GM18858 (cell line): ENCODE data around the gene SLC39A6.
"Not testable (repeated sequence)": the region's sequence is repeated elsewhere in the genome, so short reads cannot be mapped to it uniquely, and the experiment has no call there.

Experiments
- ATAC-seq: cut with Tn5 transposase; IDR thresholded peaks from one replicate; pipeline ENCODE4 v1.9.1; 2021; ENCODE audit not compliant: unreplicated experiment

SLC39A6 gene

GRCh38 chr18:36104749-36105148, 24.4 kb downstream of the SLC39A6 start:
- no peak for ATAC-seq

- ATAC-seq, result no peak
These were observed 27.2 kb downstream of the SLC39A6 start for GRCh38 chr18:36101943-36102342.

DNA sequence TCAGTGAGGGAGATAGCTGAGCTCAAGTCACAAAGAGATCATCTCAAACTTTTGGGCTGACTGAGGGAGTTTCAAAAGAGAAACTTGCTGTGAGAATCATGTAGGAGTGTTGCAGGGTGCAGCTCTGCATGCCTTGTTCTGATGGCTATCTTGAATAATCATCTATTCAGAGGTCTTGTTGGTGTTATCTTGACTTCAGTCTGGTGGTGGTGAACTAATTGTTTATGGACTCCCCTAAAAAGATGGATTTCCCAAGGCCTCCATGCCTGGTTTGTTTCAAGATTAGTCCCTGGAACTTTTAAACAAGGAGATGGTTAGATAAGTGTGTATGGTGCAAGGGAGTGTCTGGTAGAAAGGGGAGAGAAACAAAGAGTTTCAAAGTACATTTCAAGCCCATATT, 29.8 kb downstream of the SLC39A6 start:
- no peak for ATAC-seq

DNA sequence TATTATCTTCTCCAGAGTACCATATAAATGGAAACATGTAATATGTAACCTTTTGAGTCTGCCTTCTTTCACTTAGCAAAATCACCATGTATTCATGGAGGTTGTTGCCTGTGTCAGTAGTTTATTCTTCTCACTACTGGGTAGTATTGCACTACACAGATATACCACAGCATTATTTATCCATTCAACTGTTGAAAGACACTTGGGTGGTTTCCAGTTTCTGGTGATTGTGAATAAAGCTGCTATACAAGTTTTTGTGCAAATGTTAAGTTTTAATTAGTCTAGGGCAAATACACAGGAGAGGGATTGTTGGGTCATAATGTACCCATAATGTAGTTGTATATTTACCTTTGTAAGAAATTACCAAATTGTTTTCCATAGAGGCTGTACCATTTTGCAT, 32.2 kb downstream of the SLC39A6 start:
- no peak for ATAC-seq

DNA sequence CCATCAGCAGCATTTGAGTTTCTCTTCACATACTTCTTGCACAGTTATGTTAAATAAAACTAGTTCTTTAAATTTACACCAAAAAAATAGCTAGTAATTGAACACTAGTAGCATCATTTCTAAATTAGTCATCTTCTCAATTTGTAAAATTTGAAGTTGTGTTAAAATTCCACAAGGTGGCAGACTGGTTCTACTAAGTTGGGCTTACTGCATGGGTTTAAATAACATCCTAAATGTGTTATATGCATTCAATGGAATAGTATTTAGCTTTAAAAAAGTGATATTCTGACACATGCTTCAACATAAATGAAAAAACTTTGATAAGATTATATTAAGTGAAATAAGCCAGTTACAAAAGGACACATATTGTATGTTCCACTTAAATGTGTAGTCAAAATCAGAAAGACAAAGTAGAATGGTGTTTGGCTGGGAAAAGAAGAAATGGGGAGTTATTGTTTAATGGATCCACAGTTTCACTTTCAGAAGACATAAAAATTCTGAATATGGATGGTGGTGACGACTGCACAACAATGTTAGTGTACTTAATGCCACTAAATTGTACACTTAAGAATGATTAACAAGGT, 33.1 kb downstream of the SLC39A6 start:
- no peak for ATAC-seq

GRCh38 chr18:36094431-36094830, 34.7 kb downstream of the SLC39A6 start:
- no peak for ATAC-seq

DNA sequence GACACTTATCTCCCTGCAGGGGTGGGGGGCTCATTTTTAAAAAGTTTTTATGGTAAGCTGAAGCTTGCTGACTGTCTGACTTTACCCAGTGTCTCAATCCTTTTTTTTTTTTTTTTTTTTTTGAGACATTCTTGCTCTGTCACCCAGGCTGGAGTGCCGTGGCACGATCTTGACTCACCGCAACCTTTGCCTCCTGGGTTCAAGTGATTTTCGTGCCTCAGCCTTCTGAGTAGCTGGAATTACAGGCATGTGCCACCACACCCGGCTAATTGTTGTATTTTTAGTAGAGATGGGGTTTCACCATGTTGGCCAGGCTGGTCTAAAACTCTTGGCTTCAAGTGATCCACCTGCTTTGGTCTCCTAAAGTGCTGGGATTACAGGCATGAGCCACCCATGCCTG, 37.0 kb downstream of the SLC39A6 start:
- not testable (repeated sequence) for ATAC-seq

DNA sequence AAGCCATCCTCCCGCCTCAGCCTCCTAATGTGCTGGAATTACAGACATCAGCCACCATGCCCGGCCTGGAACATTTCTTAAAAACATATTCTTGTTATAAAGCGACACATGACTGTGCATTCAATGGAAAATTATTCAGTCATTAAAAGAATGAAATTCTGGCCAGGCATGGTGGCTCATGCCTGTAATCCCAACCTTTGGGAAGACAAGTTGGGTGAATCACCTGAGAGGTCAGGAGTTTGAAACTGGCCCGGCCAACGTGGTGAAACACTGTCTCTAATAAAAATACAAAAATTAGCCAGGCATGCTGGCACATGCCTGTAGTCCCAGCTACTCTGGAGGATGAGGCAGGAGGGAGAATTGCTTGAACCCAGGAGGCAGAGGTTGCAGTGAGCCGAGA, 40.1 kb downstream of the SLC39A6 start:
- ATAC-seq, result no peak

GRCh38 chr18:36088256-36088655, 40.9 kb downstream of the SLC39A6 start:
- ATAC-seq, result no peak

GRCh38 chr18:36086186-36086585, 43.0 kb downstream of the SLC39A6 start:
- ATAC-seq, result no peak

- ATAC-seq, result no peak
These were observed 43.9 kb downstream of the SLC39A6 start for GRCh38 chr18:36085195-36085594.

- ATAC-seq, result no peak
These were observed 45.4 kb downstream of the SLC39A6 start for GRCh38 chr18:36083729-36084128.

- not testable (repeated sequence) for ATAC-seq
These were observed 48.0 kb downstream of the SLC39A6 start for GRCh38 chr18:36081118-36081517.

DNA sequence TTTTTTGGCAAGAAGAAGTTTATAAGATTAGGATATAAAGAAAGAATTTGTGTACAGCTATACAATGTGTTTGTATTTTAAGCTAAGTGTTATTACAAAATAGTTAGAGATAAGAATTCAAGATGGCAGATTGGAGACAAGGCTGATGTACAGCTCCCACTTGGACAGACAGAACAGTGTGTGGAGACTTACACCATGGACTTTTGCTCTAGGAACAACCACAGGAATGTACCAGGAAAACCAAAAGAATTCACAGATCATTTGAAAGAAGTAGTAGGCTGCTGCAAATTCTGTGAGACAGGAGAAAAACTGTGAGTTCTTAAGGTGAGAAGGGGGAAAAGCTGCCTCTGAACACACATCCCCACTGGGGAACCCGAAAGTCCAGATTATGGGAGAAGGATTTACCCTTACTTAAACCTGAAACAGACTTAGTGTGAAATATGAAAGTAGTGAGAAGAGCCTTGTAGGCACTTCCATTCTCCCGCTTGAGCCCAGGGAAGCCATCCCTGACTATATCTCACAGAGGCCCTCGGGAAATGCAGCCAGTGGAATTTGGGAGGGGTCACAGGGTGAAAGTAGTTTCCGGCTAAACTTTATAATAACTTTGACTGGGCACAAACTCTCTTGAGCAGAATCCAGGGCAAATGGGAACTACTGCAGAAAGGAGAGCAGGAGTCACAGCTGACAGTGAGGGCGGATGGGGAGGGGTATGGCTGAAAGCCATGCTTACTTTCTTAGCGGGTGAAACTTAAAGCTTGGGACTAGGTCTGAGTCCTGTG, 50.2 kb downstream of the SLC39A6 start:
- ATAC-seq, result no peak

GRCh38 chr18:36077764-36078163, 51.4 kb downstream of the SLC39A6 start:
- not testable (repeated sequence) for ATAC-seq

DNA sequence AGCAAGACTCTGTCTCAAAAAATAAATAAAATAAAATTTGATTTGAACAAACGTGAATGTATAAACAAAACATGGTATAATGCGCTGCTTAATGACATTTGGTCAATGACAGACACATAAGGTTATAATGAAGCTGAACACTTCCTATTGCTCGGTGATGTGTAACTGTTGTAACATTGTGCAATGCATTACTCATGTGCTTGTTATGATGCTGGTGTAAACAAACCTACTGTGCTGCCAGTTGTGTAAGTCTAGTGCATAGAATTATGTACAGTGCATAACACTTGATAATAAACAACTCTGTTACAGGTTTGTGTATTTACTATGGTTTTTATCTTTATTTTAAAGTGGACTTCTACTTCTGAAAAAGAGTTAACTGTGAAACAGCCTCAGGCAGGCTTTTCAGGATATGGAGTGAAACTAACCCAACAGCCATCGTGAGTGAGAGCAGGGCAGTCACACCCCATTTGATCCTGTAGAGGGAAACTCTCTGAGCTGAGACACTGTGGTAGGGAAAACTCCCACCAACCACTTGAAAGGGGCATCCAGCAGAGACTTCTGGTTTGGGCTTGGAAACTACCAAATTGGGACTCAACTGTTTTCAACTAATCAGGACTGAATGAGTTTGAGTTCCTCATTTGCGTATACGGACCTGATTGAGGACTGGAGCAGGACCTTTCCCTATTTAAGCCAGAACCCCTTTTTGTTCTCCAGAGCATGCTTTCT, 53.1 kb downstream of the SLC39A6 start:
- ATAC-seq, result peak; percentile 58

GRCh38 chr18:36074435-36074834, 54.7 kb downstream of the SLC39A6 start:
- no peak for ATAC-seq

- no peak for ATAC-seq
These were observed 55.5 kb downstream of the SLC39A6 start for GRCh38 chr18:36073676-36074075.

GRCh38 chr18:36072406-36072805, 56.7 kb downstream of the SLC39A6 start:
- not testable (repeated sequence) for ATAC-seq

DNA sequence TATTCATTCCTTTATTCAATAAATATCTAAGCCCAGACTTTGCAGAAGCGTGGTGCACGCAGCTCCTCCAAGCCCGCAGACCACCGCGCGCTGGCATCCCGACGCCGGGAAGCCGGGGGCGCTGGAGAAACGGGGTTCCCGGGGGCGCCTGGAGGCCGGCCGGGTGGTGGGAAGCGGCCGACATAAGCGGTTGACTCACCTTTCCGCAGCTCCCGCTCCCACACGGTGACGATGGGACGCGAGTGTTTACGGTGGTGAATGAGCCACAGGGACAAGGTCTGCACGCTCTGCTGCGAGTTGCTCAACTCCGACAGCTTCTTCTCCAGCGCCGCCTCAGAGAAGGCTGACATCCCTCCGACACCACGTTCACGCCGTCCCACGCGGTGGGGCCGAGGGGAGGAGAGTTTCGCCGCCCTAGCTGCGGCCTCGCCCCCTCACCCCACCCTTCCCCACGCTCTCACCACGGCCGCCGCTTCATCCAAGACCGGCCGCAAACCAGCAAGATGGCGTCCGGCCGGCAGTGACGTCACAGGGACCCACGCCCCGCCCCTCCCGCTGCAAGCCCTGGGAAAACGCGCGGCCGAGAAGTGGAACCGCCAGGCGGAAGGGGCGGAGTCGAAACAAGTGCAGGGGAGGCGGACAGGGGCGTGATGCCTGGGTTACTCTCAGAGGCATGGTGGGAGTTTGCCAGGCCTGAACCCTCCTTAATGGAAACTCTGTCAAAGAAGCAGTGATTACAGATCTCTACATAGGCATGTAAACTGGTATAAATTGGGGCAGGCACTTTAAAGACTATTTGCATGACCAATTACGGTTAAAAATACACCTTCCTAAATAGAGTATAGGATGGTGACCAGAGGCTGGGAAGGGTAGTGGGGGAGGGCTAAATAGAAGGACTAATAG, 61.8 kb downstream of the SLC39A6 start, which contains the start of gene RPRD1A:
Gene RPRD1A, minus strand, starts transcription at position 505 of the 903 bp plus-strand sequence. Its CDS starts 155 bp downstream, at position 350.
- peak; percentile 80 for ATAC-seq

GRCh38 chr18:36066686-36067054, 62.5 kb downstream of the SLC39A6 start:
- peak; percentile 4 for ATAC-seq
